ENCODE data around the gene TERT. TPM values are rescaled to one million over a fixed set of nuclear protein-coding genes. Genes with fewer than 3 reads are reported as not detected.

The TERT gene
- total and polyA plus RNA-seq, 10 of the 15 experiments (the other 5 are each of a cell fraction or from before 2014, with no cell fraction given), result 0.08 to 21.5 (median 5.0) TPM

- TF ChIP-seq ZNF592 (IDR thresholded peaks at IDR 0.05) (no peak), YBX1 (IDR thresholded peaks at IDR 0.05) (no peak), ZSCAN29 (IDR thresholded peaks at IDR 0.05) (peak; percentile 66; the same call in 1 of the 2 replicates), YY1 (IDR thresholded peaks at IDR 0.05; ENCODE audit: low read depth, low read length) (no peak), CHD2 (IDR thresholded peaks at IDR 0.05; ENCODE audit: borderline replicate concordance, low read depth, low read length) (no peak), NR2C2 (IDR thresholded peaks at IDR 0.05; ENCODE audit: borderline replicate concordance, control insufficient read depth, insufficient read length, low read depth) (no peak), HDAC2 (IDR thresholded peaks at IDR 0.05) (no peak), SMARCA5 (IDR thresholded peaks at IDR 0.05) (0 out of 2 replicates have a peak, but pooled peaks have one; percentile 18), MTA3 (IDR thresholded peaks at IDR 0.05; ENCODE audit: borderline replicate concordance, low read length) (no peak), BHLHE40 (IDR thresholded peaks at IDR 0.05; ENCODE audit: borderline replicate concordance in 1 of 2, low read depth in 2 of 2, low read length in 1 of 2) (peak; percentile 66 to 88; a peak in 3 of 4 replicates), ATF7 (IDR thresholded peaks at IDR 0.05; ENCODE audit: low read depth) (no peak), FOXM1 (IDR thresholded peaks at IDR 0.05; ENCODE audit: low read depth, low read length) (no peak), MLLT1 (IDR thresholded peaks at IDR 0.05) (no peak), CHD1 (IDR thresholded peaks at IDR 0.05; ENCODE audit: low read depth, low read length) (no peak), EZH2 (IDR thresholded peaks at IDR 0.05; ENCODE audit: borderline replicate concordance, control insufficient read depth, low read depth, low read length) (no peak), GABPA (IDR thresholded peaks at IDR 0.05; ENCODE audit: low read depth) (no peak), JUND (IDR thresholded peaks at IDR 0.05; ENCODE audit: low read depth, low read length) (no peak), BRCA1 (IDR thresholded peaks at IDR 0.05; ENCODE audit: low read depth, low read length) (no peak), BACH1 (IDR thresholded peaks at IDR 0.05; ENCODE audit: borderline replicate concordance) (peak; percentile 61), NFYB (IDR thresholded peaks at IDR 0.05; ENCODE audit: insufficient read depth, low read depth, low read length) (no peak), FOXK2 (IDR thresholded peaks at IDR 0.05) (no peak)
- TF ChIP-seq, protein P1, sequence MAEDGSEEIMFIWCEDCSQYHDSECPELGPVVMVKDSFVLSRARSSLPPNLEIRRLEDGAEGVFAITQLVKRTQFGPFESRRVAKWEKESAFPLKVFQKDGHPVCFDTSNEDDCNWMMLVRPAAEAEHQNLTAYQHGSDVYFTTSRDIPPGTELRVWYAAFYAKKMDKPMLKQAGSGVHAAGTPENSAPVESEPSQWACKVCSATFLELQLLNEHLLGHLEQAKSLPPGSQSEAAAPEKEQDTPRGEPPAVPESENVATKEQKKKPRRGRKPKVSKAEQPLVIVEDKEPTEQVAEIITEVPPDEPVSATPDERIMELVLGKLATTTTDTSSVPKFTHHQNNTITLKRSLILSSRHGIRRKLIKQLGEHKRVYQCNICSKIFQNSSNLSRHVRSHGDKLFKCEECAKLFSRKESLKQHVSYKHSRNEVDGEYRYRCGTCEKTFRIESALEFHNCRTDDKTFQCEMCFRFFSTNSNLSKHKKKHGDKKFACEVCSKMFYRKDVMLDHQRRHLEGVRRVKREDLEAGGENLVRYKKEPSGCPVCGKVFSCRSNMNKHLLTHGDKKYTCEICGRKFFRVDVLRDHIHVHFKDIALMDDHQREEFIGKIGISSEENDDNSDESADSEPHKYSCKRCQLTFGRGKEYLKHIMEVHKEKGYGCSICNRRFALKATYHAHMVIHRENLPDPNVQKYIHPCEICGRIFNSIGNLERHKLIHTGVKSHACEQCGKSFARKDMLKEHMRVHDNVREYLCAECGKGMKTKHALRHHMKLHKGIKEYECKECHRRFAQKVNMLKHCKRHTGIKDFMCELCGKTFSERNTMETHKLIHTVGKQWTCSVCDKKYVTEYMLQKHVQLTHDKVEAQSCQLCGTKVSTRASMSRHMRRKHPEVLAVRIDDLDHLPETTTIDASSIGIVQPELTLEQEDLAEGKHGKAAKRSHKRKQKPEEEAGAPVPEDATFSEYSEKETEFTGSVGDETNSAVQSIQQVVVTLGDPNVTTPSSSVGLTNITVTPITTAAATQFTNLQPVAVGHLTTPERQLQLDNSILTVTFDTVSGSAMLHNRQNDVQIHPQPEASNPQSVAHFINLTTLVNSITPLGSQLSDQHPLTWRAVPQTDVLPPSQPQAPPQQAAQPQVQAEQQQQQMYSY (CRISPR knock-in tag; IDR thresholded peaks at IDR 0.05), result no peak
Measured at GRCh38 chr5:1294835-1295649, at the start of gene TERT (continued).
